Common myeloid progenitor, CD34-positive (primary cell): ENCODE measurements around the gene OSBPL3. TPM values are rescaled to one million over a fixed set of nuclear protein-coding genes. Genes with fewer than 3 reads are reported as not detected.

ENCODE experiments used
- CTCF ChIA-PET: fragments of 350-600 bp; sonication (Branson Sonifier 250); formaldehyde crosslinking; loops from one replicate; lab custom pipeline; 2021; ENCODE audit warnings: antibody characterized with exemption; lab: Charles Lee
- POLR2A ChIA-PET: fragments of 350-600 bp; sonication (Branson Sonifier 250); formaldehyde crosslinking; loops from one replicate; lab custom pipeline; 2021; ENCODE audit warnings: antibody characterized with exemption; lab: Charles Lee
- DNase-seq, 3 donors: peaks; one replicate each; pipeline versions ENCODE4 v3.0.0 to v3.0.0-alpha.2; 2013
- H3K27ac ChIP-seq, 2 experiments: 1 replicate in 1 of 2; 2 replicates in 1 of 2; pipeline ENCODE4 v1.7.0; 2013; ENCODE audit warnings: inconsistent platforms in 2 of 2, low read length in 2 of 2, mild to moderate bottlenecking in 2 of 2, low read depth in 1 of 2, moderate library complexity in 1 of 2; ENCODE audit not compliant: severe bottlenecking in 2 of 2, insufficient read depth in 1 of 2, poor library complexity in 1 of 2
- H3K27me3 ChIP-seq, 5 experiments: replicated peaks in 2 of 5; 1 replicate in 3 of 5; 2 replicates in 2 of 5; pipeline versions ENCODE4 v1.6.1 to v1.7.0; 2013; ENCODE audit warnings: low read length in 4 of 5, mild to moderate bottlenecking in 2 of 5, moderate library complexity in 2 of 5, inconsistent platforms in 1 of 5; ENCODE audit not compliant: insufficient read depth in 5 of 5, control insufficient read depth in 4 of 5
- H3K36me3 ChIP-seq, 4 experiments: 1 replicate in 2 of 4; 2 replicates in 2 of 4; pipeline versions ENCODE4 v1.6.1 to v1.7.0; 2013; ENCODE audit warnings: low read length in 3 of 4, control low read depth in 1 of 4, mild to moderate bottlenecking in 1 of 4; ENCODE audit not compliant: control insufficient read depth in 4 of 4, insufficient read depth in 4 of 4
- H3K4me1 ChIP-seq, 4 experiments: 1 replicate in 3 of 4; 2 replicates in 1 of 4; pipeline versions ENCODE4 v1.6.1 to v1.7.1; 2013; ENCODE audit warnings: low read length in 3 of 4, mild to moderate bottlenecking in 3 of 4, control low read depth in 1 of 4, inconsistent platforms in 1 of 4, moderate library complexity in 1 of 4; ENCODE audit not compliant: control insufficient read depth in 4 of 4, insufficient read depth in 4 of 4; ENCODE audit errors: control extremely low read depth in 1 of 4
- H3K4me3 ChIP-seq, 7 experiments: 1 replicate in 4 of 7; 2 replicates in 3 of 7; pipeline versions ENCODE4 v1.5.1 to v1.7.0; 2013; ENCODE audit warnings: mild to moderate bottlenecking in 7 of 7, low read length in 6 of 7, moderate library complexity in 6 of 7, inconsistent platforms in 2 of 7, low read depth in 2 of 7, control low read depth in 1 of 7; ENCODE audit not compliant: insufficient read depth in 4 of 7, control insufficient read depth in 1 of 7; ENCODE audit errors: extremely low read depth in 1 of 7
- H3K9me3 ChIP-seq, 5 experiments: 1 replicate in 4 of 5; 2 replicates in 1 of 5; pipeline versions ENCODE4 v1.6.1 to v1.7.1; 2013; ENCODE audit warnings: low read length in 4 of 5, mild to moderate bottlenecking in 2 of 5, inconsistent platforms in 1 of 5, low read depth in 1 of 5, moderate library complexity in 1 of 5; ENCODE audit not compliant: control insufficient read depth in 4 of 5, insufficient read depth in 2 of 5; ENCODE audit errors: control extremely low read depth in 1 of 5
- whole genome bisulfite sequencing: methylation state at CpG from one replicate; pipeline ENCODE4 v1.1.5; 2013; ENCODE audit not compliant: insufficient coverage; 5-methylcytosine and 5-hydroxymethylcytosine counted together
- polyA plus RNA-seq: library from polyadenylated mRNA; unstranded; fragments of 120-200 nt; gene quantifications from one replicate; pipeline ENCODE4 v1.2.1, GENCODE V29; 2013

Gene OSBPL3, protein sequence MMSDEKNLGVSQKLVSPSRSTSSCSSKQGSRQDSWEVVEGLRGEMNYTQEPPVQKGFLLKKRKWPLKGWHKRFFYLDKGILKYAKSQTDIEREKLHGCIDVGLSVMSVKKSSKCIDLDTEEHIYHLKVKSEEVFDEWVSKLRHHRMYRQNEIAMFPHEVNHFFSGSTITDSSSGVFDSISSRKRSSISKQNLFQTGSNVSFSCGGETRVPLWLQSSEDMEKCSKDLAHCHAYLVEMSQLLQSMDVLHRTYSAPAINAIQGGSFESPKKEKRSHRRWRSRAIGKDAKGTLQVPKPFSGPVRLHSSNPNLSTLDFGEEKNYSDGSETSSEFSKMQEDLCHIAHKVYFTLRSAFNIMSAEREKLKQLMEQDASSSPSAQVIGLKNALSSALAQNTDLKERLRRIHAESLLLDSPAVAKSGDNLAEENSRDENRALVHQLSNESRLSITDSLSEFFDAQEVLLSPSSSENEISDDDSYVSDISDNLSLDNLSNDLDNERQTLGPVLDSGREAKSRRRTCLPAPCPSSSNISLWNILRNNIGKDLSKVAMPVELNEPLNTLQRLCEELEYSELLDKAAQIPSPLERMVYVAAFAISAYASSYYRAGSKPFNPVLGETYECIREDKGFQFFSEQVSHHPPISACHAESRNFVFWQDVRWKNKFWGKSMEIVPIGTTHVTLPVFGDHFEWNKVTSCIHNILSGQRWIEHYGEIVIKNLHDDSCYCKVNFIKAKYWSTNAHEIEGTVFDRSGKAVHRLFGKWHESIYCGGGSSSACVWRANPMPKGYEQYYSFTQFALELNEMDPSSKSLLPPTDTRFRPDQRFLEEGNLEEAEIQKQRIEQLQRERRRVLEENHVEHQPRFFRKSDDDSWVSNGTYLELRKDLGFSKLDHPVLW
- polyA plus RNA-seq = 14.1 TPM

- Histone ChIP-seq H3K9me3 (no peaks in the 10 kb centered on the region), H3K27me3 (peaks cover 0 to 4% (median 0%) of the 10 kb centered on the region in 5 experiments), H3K4me1 (peaks cover 0 to 37% (median 28%) of the 10 kb centered on the region in 4 experiments), H3K4me3 (peak within 1 kb of the TSS; percentile 78 to 93 (median 84)), H3K27ac (peak within 1 kb of the TSS in 1 of 2 experiments; percentile 79), H3K36me3 (no peaks in the 10 kb centered on the region)
- ChIA-PET POLR2A (interaction anchor here (0.6 to 1.1 kb wide), 3 partner anchors 68 to 160 kb away, joined by 3 to 4 read pairs (median 3); no protein-coding TSS in a partner anchor), CTCF (interaction anchor here (0.9 to 5.6 kb wide), 21 partner anchors 14 to 173 kb away, joined by 3 to 43 read pairs (median 5); no protein-coding TSS in a partner anchor)
- DNase-seq = peak; percentile 93 to 97 (median 97)
- 0% methylated on average over 71 of the region's 73 CpGs for WGBS
Observed at GRCh38 chr7:24979863-24980533, at the start of gene OSBPL3. Gene OSBPL3 (minus strand): TSS chr7:24980178. CDS start chr7:24892472, 87,706 bp downstream.

GRCh38 chr7:25029075-25029474 is 49.1 kb upstream of the OSBPL3 start:
- no peak for DNase-seq

GRCh38 chr7:25028370-25029021 is 48.5 kb upstream of the OSBPL3 start:
- H3K27me3 ChIP-seq = no peaks in the 10 kb centered on the region
- DNase-seq = peak; percentile 11 to 16 (median 15)
- no peaks in the 10 kb centered on the region for H3K36me3 ChIP-seq
- H3K4me1 ChIP-seq = peaks cover 0 to 4% (median 0%) of the 10 kb centered on the region in 4 experiments
- no peaks in the 10 kb centered on the region for H3K9me3 ChIP-seq
- CTCF ChIA-PET = interaction anchor here (2.5 kb wide), 1 partner anchor 207 kb away, joined by 11 read pairs; no protein-coding TSS in a partner anchor
- POLR2A ChIA-PET = no interaction called here
- H3K27ac ChIP-seq = no peak overlapping the region
- 97% methylated on average over 8 of the region's 8 CpGs for WGBS
- H3K4me3 ChIP-seq = no peak overlapping the region

More at GRCh38 chr7:25029075-25029474, 49.1 kb upstream of the OSBPL3 start:
- no peak overlapping the region for H3K27ac ChIP-seq
- WGBS = 100% methylated on average over 1 of the region's 1 CpG
- H3K4me3 ChIP-seq = no peak overlapping the region
- H3K27me3 ChIP-seq = no peaks in the 10 kb centered on the region
- H3K9me3 ChIP-seq = no peaks in the 10 kb centered on the region
- peaks cover 0 to 4% (median 0%) of the 10 kb centered on the region in 4 experiments for H3K4me1 ChIP-seq
- H3K36me3 ChIP-seq = no peaks in the 10 kb centered on the region
- POLR2A ChIA-PET = interaction anchor here (0.6 kb wide), 1 partner anchor 370 kb away, joined by 5 read pairs; no protein-coding TSS in a partner anchor
- CTCF ChIA-PET = interaction anchor here (0.8 to 2.5 kb wide), 3 partner anchors 27 to 208 kb away, joined by 4 to 11 read pairs (median 5); no protein-coding TSS in a partner anchor

DNA sequence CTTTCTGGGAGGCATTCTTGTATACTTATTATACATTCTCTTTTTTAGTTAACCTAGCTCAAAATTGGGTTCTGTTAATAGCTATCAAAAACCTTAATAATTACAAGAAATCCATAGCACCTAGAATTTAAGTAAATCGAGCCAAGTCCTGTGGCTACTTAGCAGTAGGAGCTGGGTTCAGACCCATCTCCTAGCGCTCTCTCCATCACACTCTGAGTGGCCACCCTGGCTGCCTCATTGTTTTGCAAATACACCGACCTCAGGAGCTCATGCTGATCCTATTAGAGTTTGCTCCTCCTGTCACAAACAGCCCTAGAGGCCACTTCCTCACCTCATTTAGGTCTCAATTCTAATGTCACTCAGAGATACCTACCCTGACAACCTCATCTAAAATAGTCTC is 46.2 kb upstream of the OSBPL3 start:
- Histone ChIP-seq H3K27ac (no peak overlapping the region), H3K27me3 (no peaks in the 10 kb centered on the region), H3K9me3 (no peaks in the 10 kb centered on the region), H3K36me3 (no peaks in the 10 kb centered on the region), H3K4me3 (no peak overlapping the region), H3K4me1 (peaks cover 0 to 4% (median 0%) of the 10 kb centered on the region in 4 experiments)
- no peak for DNase-seq
- ChIA-PET POLR2A (no interaction called here), CTCF (no interaction called here)
- 84% methylated on average over 2 of the region's 3 CpGs for WGBS

DNA sequence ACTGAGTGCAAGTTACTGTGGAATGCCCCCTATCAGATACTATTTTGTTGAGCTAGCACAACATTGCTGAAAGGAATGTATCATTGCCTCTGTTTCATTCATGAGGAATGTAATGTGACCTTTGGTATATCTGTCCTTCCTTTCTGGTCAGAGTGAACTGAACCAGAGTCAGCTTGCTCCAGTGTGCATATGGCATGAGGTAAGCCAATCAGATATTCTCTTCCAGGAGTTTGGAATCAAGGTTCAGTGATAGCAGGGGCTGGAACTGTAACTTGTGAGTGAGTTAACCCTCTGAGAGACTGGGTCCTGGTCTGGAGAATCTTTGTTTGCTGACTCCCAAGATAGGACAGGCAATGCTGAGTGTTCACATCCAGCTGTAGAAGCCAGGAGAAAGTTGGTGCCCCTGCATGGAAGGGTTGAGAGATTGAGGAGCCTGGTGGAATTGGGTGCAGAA is 45.3 kb upstream of the OSBPL3 start:
- Histone ChIP-seq H3K4me1 (peaks cover 0 to 4% (median 0%) of the 10 kb centered on the region in 4 experiments), H3K27me3 (no peaks in the 10 kb centered on the region), H3K36me3 (no peaks in the 10 kb centered on the region), H3K9me3 (no peaks in the 10 kb centered on the region), H3K4me3 (no peak overlapping the region), H3K27ac (no peak overlapping the region)
- CTCF ChIA-PET = no interaction called here
- no peak for DNase-seq
- POLR2A ChIA-PET = no interaction called here

DNA sequence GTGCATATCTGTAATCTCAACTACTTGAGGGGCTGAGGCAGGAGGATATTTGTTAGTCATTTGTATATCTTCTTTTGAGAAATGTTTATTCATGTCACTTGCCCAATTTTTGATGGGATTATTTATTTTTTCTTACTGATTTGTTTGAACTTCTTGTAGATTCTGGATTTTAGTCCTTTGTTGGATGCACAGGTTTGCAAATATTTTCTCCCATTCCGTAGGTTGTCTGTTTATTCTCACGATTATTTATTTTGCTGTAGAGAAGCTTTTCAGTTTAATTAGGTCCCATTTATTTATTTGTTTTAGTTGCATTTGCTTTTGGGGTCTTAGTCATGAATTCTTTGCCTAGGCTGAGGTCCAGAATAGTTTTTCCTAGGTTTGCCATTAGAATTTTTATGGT is 44.1 kb upstream of the OSBPL3 start:
- no peaks in the 10 kb centered on the region for H3K9me3 ChIP-seq
- H3K4me3 ChIP-seq = no peak overlapping the region
- DNase-seq = no peak
- 80% methylated on average over 1 of the region's 2 CpGs for WGBS
- no peaks in the 10 kb centered on the region for H3K27me3 ChIP-seq
- H3K4me1 ChIP-seq = peaks cover 0 to 4% (median 0%) of the 10 kb centered on the region in 4 experiments
- POLR2A ChIA-PET = no interaction called here
- no peak overlapping the region for H3K27ac ChIP-seq
- H3K36me3 ChIP-seq = no peaks in the 10 kb centered on the region
- CTCF ChIA-PET = interaction anchor here (1.0 kb wide), 1 partner anchor 11 kb away, joined by 6 read pairs; no protein-coding TSS in a partner anchor
